Endothelial cell of umbilical vein (primary cell): Measurements from ENCODE around the gene IRX3. TPM values are rescaled to one million over a fixed set of nuclear protein-coding genes. Genes with fewer than 3 reads are reported as not detected.
A peak's percentile ranks its signal among the peaks of the same experiment; 100 is the strongest.

ENCODE experiments used
- BruUV-seq: library from RNA; stranded (reverse); fragments of 400-500 nt; replicated peaks from 2 replicates; lab custom pipeline; 2021; lab: Mats Ljungman, UMichigan
- CTCF ChIA-PET: fragments of 300-600, 350-600 bp; sonication (Branson Sonifier 250); formaldehyde crosslinking; loops from one replicate; lab custom pipeline; 2021; ENCODE audit warnings: antibody characterized with exemption, inconsistent platforms; lab: Charles Lee
- POLR2A ChIA-PET: fragments of 300-600, 350-600 bp; sonication (Branson Sonifier 250); formaldehyde crosslinking; loops from one replicate; lab custom pipeline; 2021; ENCODE audit warnings: antibody characterized with exemption, inconsistent platforms; lab: Charles Lee
- DNase-seq: peaks from one replicate; pipeline ENCODE4 v3.0.0-alpha.2; 2011; ENCODE audit warnings: low read depth, low spot score
- FAIRE-seq: peaks from 2 replicates; lab custom pipeline; 2011; peaks lifted over from hg19 to GRCh38; lab: Jason Lieb, UNC
- H2AFZ ChIP-seq: 2 replicates; pipeline ENCODE4 v1.6.0; 2012; ENCODE audit warnings: low read depth, low read length, control low read depth, inconsistent platforms
- H3K27ac ChIP-seq: 2 replicates; pipeline ENCODE4 v1.5.1; 2011; ENCODE audit warnings: low read depth, mild to moderate bottlenecking, control low read depth, low read length, moderate library complexity; ENCODE audit not compliant: insufficient read depth
- H3K27me3 ChIP-seq, 2 experiments: 2 replicates each; pipeline versions ENCODE4 v1.6.0 to v1.6.1; 2011; ENCODE audit warnings: low read length in 2 of 2, mixed read lengths in 1 of 2; ENCODE audit not compliant: control insufficient read depth in 2 of 2, insufficient read depth in 2 of 2
- H3K36me3 ChIP-seq, 2 experiments: 2 replicates in 1 of 2; 3 replicates in 1 of 2; pipeline ENCODE4 v1.5.1; 2011; ENCODE audit warnings: low read length in 2 of 2, mild to moderate bottlenecking in 1 of 2, moderate library complexity in 1 of 2; ENCODE audit not compliant: control insufficient read depth in 2 of 2, insufficient read depth in 2 of 2; ENCODE audit errors: extremely low read depth in 1 of 2
- H3K4me1 ChIP-seq: 3 replicates; pipeline ENCODE4 v1.5.1; 2011; ENCODE audit warnings: mild to moderate bottlenecking, low read length; ENCODE audit not compliant: control insufficient read depth, insufficient read depth; ENCODE audit errors: extremely low read depth
- H3K4me2 ChIP-seq: 2 replicates; pipeline ENCODE4 v1.6.1; 2011; ENCODE audit warnings: low read length, control low read depth, mixed read lengths; ENCODE audit not compliant: insufficient read depth
- H3K4me3 ChIP-seq, 3 experiments: fragments of 200-600 bp in 1 of 3; sonication (generic), shearing (Covaris generic) in 1 of 3; replicated peaks in 1 of 3; 2 replicates each; pipeline ENCODE4 v1.5.1; 2011 to 2016; ENCODE audit warnings: control low read depth in 3 of 3, low read length in 3 of 3, mild to moderate bottlenecking in 2 of 3, inconsistent platforms in 1 of 3, low read depth in 1 of 3, moderate library complexity in 1 of 3; ENCODE audit not compliant: insufficient read depth in 1 of 3
- H3K79me2 ChIP-seq: 2 replicates; pipeline ENCODE4 v1.6.0; 2012; ENCODE audit warnings: low read length, inconsistent platforms; ENCODE audit not compliant: control insufficient read depth, insufficient read depth
- H3K9ac ChIP-seq: replicated peaks from 2 replicates; pipeline ENCODE3; 2011; ENCODE audit warnings: low read length, control low read depth; ENCODE audit not compliant: insufficient read depth; ENCODE audit errors: extremely low read depth
- H3K9me1 ChIP-seq: replicated peaks from 3 replicates; pipeline ENCODE4 v1.6.0; 2011; ENCODE audit warnings: mild to moderate bottlenecking, low read length; ENCODE audit not compliant: control insufficient read depth, insufficient read depth; ENCODE audit errors: extremely low read depth
- H3K9me3 ChIP-seq: replicated peaks from 2 replicates; pipeline ENCODE4 v1.5.1; 2012; ENCODE audit warnings: low read length, inconsistent platforms; ENCODE audit not compliant: control insufficient read depth, insufficient read depth
- H4K20me1 ChIP-seq: replicated peaks from 2 replicates; pipeline ENCODE3; 2011; ENCODE audit warnings: mild to moderate bottlenecking, low read length; ENCODE audit not compliant: control insufficient read depth, insufficient read depth; ENCODE audit errors: extremely low read depth
- EZH2 ChIP-seq: IDR thresholded peaks from 2 replicates; pipeline ENCODE4 v1.6.1; 2012; ENCODE audit warnings: borderline replicate concordance, low read depth, mild to moderate bottlenecking, moderate library complexity, low read length, inconsistent platforms; ENCODE audit not compliant: severe bottlenecking
- FOS ChIP-seq: IDR thresholded peaks from 2 replicates; pipeline ENCODE4 v1.6.1; 2011; ENCODE audit warnings: mild to moderate bottlenecking, low read length, moderate library complexity, borderline replicate concordance; ENCODE audit not compliant: insufficient read depth
- GATA2 ChIP-seq: IDR thresholded peaks from 2 replicates; pipeline ENCODE4 v1.7.0; 2011; ENCODE audit warnings: low read depth, mild to moderate bottlenecking, moderate library complexity, mixed read lengths, low read length; ENCODE audit not compliant: insufficient read length, insufficient read depth
- JUN ChIP-seq: IDR thresholded peaks from 2 replicates; pipeline ENCODE4 v1.6.1; 2011; ENCODE audit warnings: borderline replicate concordance, low read depth; ENCODE audit not compliant: insufficient read length, insufficient read depth
- POLR2AphosphoS5 ChIP-seq: IDR thresholded peaks from 2 replicates; pipeline ENCODE4 v1.6.1; 2012; ENCODE audit warnings: low read depth, mild to moderate bottlenecking, control low read depth, low read length, moderate library complexity; ENCODE audit not compliant: insufficient read depth
- dilution Hi-C: fragments of 300-500 bp; cut with MboI; formaldehyde crosslinking; loops from one replicate; pipeline ENCODE4 v1.15.0; 2019; ENCODE audit warnings: low sequenced_read_pairs; ENCODE audit not compliant: extremely low pct_ligation_motif_present
- intact Hi-C: fragments of 100-400 bp; cut with micrococcal nuclease; formaldehyde crosslinking; loops from one replicate; pipeline ENCODE4 v1.10.0; 2022
- polyA plus RNA-seq, 4 experiments: library from polyadenylated mRNA; depleted of rRNA in 3 of 4; stranded (reverse) in 3 of 4; unstranded in 1 of 4; fragments of >200 nt; gene quantifications; 2 replicates each; pipeline versions ENCODE4 v1.2.1 to v1.2.3, GENCODE V29; 2011 to 2012; ENCODE audit warnings: missing spikeins in 1 of 4
- total RNA-seq: library from RNA; stranded (reverse); gene quantifications from 2 replicates; pipeline ENCODE4 v1.2.3, GENCODE V29; 2021

IRX3 gene
- total and polyA plus RNA-seq, 2 donors (not counting 3 experiments of a cell fraction or from before 2014, with no cell fraction given) = not detected

DNA sequence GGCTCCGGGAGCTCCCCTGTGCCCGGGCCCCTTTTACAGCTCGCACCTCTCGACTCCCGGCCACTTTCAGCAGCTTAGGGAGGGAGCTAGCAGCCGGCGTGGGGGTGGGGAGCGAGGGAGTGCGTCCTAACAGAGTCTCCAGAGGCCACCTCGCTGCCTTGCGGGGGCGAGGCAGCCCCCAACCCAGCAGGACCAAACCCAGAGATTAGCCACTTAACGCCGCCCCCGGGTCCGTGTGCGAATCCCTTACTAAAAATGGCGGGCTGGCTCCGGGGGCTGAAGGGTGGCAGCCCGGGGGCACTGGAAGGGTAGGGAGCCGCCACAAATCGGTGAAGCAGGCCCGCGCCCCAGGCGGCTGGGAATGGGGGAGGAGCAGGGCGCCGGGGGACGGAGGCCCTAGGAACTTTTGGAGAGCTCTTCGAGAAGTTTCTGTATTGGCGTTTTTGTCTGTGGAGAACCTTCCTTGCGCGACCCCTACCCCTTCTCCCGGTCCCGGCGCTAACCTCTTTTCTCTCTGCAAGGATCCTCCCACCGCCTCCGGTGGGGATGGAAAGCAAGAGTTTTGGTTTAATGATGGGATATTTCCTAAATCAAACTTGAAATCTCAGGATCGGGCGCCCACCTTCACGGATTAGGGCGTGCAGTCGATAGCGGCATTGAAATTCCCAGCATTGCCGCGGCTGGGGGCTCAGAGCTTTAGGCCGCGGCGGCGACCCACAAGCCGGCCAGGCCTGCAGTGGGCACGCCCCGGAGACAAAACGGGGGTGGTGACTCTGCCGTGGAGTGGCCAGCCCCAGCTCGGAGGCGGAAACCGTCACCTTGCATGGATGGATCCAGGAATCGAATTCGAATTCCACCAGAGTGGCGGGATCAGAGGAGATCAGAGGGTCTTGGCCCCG is 793 bp upstream of the IRX3 start:
- H3K27ac ChIP-seq = no peak overlapping the region

DNA sequence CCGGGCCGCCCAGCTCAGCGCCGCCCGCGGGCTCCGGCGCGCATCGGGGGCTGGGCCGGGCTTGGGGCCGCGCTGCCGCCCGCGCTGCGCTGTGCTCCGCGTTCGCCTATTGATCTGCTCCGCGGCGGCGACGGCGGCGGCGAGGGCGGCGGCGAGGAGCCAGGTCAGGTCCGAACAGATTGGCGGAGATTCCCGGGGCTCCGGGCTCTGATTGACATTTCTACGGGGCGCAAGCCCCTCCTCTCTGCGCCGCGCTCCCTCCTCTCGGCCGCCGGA is 559 bp downstream of the IRX3 start:
- no peak for FAIRE-seq

More for the DNA sequence above, 793 bp upstream of the IRX3 start:
- H3K4me1 ChIP-seq = peaks cover 8% of the 10 kb centered on the region
- peaks cover 75 to 95% of the 10 kb centered on the region in 2 experiments for H3K27me3 ChIP-seq
- H3K79me2 ChIP-seq = no peaks in the 10 kb centered on the region
- no peaks in the 10 kb centered on the region for H3K36me3 ChIP-seq
- intact Hi-C loops (loop anchor here (2.0 kb wide), 1 partner anchor 737 kb away; no protein-coding TSS in a partner anchor), dilution Hi-C loops (no loop called here)
- POLR2A ChIA-PET = no interaction called here
- H3K4me2 ChIP-seq = no peak overlapping the region
- H3K4me3 ChIP-seq = no peak overlapping the region
- H3K9ac ChIP-seq = no peak overlapping the region
- no peaks in the 10 kb centered on the region for H3K9me1 ChIP-seq
- DNase-seq (no peak), FAIRE-seq (no peak)
- BruUV-seq = no TSS peak
- no peaks in the 10 kb centered on the region for H3K9me3 ChIP-seq
- no peaks in the 10 kb centered on the region for H4K20me1 ChIP-seq
- CTCF ChIA-PET = no interaction called here
- peak; percentile 97 for TF ChIP-seq EZH2
- no peak for TF ChIP-seq GATA2
- no peak overlapping the region for H2AFZ ChIP-seq

More for the DNA sequence above, 559 bp downstream of the IRX3 start:
- no TSS peak for BruUV-seq
- intact Hi-C loops = loop anchor here (1.0 to 2.0 kb wide), 2 partner anchors 645 to 735 kb away; no protein-coding TSS in a partner anchor
- Histone ChIP-seq H3K4me2 (peak overlapping the region; percentile 79), H3K9ac (no peak overlapping the region), H3K4me1 (peaks cover 8% of the 10 kb centered on the region), H3K27ac (no peak overlapping the region), H4K20me1 (no peaks in the 10 kb centered on the region), H3K27me3 (peaks cover 74 to 94% of the 10 kb centered on the region in 2 experiments), H3K79me2 (no peaks in the 10 kb centered on the region), H3K36me3 (no peaks in the 10 kb centered on the region), H3K4me3 (peak overlapping the region in 1 of 3 experiments; percentile 37), H3K9me3 (no peaks in the 10 kb centered on the region), H3K9me1 (no peaks in the 10 kb centered on the region), H2AFZ (no peak overlapping the region)
- DNase-seq = no peak
- TF ChIP-seq EZH2 (no peak), JUN (no peak), POLR2AphosphoS5 (no peak), FOS (no peak)
- CTCF ChIA-PET = interaction anchor here (2.0 kb wide), 1 partner anchor 736 kb away, joined by 6 read pairs; no protein-coding TSS in a partner anchor
- POLR2A ChIA-PET = interaction anchor here (0.6 kb wide), 1 partner anchor 30 kb away, joined by 3 read pairs; no protein-coding TSS in a partner anchor
- dilution Hi-C loops = no loop called here
